ENCODE measurements around the gene ZFPM1.

Gene ZFPM1

DNA sequence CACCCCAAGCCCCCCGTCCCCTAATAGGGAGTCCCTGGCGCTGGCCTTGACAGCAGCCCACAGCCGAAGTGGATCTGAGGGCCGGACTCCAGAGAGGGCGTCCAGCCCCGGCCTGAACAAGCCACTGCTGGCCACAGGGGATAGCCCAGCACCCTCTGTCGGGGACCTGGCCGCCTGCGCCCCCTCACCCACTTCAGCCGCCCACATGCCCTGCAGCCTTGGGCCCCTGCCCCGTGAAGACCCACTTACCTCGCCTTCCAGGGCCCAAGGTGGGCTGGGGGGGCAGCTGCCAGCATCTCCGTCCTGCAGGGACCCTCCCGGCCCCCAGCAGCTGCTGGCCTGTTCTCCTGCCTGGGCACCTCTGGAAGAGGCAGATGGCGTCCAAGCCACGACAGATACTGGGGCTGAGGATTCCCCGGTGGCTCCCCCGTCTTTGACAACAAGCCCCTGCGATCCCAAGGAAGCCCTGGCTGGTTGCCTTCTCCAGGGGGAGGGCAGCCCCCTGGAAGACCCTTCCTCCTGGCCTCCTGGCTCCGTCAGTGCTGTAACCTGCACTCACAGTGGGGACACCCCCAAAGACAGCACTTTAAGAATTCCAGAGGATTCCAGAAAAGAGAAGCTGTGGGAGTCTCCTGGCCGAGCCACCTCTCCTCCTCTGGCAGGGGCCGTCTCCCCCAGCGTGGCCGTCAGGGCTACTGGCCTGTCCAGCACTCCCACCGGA lies 19.3 kb upstream of the ZFPM1 start:
- in situ Hi-C loops (cut with MboI; ENCODE audit: low sequenced_read_pairs), result no loop called here

DNA sequence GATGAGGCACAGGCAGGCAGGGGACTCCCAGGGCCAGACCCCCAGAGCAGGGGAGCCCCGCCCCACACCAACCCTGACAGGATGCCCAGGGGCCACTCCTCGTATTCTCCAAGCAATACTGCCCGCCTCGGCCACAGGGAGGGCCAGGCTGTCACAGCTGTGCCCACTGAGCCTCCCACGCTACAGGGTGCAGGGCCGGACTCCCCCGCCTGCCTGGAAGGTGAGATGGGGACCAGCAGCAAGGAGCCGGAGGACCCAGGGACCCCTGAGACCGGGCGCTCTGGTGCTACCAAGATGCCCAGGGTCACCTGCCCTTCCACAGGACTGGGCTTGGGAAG lies 18.8 kb upstream of the ZFPM1 start:
- in situ Hi-C loops (cut with MboI; ENCODE audit: low sequenced_read_pairs), result no loop called here

DNA sequence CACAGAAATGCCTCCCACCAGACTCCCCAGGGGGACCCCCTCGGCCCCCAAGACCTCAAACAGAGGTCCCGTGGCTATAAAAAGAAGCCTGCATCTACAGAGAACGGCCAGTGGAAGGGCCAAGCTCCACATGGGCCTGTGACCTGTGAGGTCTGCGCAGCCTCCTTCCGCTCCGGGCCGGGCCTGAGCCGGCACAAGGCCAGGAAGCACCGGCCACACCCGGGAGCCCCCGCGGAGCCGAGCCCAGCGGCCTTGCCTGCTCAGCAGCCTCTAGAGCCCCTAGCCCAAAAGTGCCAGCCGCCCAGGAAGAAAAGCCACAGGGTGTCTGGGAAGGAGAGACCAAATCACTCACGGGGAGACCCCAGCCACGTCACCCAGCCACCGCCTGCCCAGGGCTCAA lies 18.3 kb upstream of the ZFPM1 start:
- in situ Hi-C loops (cut with MboI; ENCODE audit: low sequenced_read_pairs), result no loop called here

DNA sequence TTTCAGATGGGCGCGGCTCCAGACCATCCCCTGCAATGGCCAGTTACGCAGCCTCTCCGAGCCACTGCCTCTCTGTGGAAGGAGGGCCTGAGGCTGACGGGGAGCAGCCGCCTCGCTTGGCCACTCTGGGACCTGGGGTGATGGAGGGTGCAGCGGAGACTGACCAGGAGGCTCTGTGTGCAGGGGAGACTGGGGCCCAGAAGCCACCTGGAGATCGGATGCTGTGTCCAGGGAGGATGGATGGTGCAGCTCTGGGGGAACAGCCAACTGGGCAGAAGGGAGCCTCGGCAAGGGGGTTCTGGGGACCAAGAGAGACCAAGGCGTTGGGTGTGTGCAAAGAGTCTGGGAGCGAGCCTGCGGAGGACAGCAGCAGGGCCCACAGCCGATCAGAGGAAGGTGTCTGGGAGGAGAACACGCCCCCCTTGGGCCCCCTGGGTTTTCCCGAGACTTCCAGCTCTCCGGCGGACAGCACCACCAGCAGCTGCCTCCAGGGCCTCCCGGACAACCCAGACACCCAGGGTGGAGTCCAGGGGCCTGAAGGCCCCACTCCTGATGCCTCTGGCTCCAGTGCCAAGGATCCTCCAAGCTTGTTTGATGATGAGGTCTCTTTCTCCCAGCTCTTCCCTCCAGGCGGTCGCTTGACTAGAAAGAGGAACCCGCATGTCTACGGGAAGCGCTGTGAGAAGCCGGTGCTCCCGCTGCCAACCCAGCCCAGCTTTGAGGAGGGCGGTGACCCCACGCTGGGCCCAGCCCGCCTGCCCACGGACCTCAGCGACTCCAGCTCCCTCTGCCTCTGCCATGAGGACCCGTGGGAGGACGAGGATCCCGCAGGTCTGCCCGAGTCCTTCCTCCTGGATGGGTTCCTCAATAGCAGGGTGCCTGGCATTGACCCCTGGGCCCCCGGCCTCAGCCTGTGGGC lies 17.4 kb upstream of the ZFPM1 start:
- in situ Hi-C loops (cut with MboI; ENCODE audit: low sequenced_read_pairs), result no loop called here

DNA sequence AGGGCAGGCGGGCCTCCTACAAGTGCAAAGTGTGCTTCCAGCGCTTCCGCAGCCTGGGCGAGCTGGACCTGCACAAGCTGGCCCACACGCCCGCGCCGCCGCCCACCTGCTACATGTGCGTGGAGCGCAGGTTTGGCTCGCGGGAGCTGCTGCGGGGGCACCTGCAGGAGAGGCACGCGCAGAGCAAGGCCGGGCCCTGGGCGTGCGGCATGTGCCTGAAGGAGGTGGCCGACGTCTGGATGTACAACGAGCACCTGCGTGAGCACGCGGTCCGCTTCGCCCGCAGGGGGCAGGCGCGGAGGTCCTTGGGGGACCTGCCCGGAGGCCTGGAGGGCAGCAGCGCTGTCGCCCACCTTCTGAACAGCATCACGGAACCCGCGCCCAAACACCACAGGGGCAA lies 16.3 kb upstream of the ZFPM1 start:
- in situ Hi-C loops (cut with MboI; ENCODE audit: low sequenced_read_pairs), result no loop called here

DNA sequence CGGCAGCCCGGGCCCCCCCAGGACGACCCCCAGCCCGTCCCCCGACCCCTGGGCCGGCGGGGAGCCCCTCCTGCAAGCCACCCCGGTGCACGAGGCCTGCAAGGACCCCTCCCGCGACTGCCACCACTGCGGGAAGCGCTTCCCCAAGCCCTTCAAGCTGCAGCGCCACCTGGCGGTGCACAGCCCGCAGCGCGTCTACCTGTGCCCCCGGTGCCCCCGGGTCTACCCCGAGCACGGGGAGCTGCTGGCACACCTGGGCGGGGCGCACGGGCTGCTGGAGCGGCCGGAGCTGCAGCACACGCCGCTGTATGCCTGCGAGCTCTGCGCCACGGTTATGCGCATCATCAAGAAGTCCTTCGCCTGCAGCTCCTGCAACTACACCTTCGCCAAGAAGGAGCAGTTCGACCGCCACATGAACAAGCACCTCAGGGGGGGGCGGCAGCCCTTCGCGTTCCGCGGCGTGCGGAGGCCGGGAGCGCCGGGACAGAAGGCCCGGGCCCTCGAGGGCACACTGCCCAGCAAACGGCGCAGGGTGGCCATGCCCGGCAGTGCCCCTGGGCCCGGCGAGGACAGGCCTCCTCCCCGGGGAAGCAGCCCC lies 15.6 kb upstream of the ZFPM1 start:
- in situ Hi-C loops (cut with MboI; ENCODE audit: low sequenced_read_pairs), result no loop called here

DNA sequence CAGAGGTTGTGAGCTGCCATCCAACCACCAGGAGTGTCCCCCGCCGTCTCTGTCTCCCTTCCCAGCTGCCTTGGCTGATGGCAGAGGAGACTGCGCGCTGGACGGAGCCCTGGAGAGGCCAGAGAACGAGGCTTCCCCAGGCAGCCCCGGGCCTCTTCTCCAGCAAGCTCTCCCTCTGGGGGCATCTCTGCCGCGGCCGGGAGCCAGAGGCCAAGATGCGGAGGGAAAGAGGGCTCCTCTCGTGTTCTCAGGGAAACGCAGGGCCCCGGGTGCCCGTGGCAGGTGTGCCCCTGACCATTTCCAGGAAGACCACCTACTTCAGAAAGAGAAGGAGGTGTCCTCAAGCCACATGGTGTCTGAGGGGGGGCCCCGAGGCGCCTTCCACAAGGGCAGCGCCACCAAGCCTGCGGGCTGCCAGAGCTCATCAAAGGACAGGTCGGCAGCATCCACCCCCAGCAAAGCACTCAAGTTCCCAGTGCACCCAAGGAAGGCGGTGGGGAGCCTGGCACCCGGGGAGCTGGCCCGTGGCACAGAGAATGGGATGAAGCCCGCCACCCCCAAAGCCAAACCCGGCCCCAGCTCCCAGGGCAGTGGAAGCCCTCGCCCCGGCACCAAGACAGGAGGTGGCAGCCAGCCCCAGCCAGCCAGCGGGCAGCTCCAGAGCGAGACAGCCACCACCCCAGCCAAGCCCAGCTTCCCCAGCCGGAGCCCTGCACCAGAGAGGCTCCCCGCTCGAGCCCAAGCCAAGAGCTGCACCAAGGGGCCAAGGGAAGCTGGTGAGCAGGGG lies 14.8 kb upstream of the ZFPM1 start:
- in situ Hi-C loops (cut with MboI; ENCODE audit: low sequenced_read_pairs), result no loop called here

DNA sequence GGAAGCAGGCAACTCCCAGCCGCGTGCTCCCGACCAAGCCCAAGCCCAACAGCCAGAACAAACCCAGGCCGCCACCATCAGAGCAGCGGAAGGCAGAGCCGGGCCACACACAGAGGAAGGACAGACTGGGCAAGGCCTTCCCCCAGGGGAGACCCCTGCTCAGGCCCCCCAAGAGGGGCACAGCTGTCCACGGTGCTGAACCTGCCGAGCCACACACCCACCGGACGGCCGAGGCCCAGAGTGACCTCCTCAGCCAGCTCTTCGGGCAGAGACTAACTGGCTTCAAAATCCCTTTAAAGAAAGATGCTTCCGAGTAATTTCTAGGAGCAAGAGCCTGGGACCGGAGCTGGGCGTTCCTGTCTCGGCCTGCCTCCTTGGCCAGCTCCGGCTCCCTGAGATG lies 14.1 kb upstream of the ZFPM1 start:
- in situ Hi-C loops (cut with MboI; ENCODE audit: low sequenced_read_pairs), result no loop called here

DNA sequence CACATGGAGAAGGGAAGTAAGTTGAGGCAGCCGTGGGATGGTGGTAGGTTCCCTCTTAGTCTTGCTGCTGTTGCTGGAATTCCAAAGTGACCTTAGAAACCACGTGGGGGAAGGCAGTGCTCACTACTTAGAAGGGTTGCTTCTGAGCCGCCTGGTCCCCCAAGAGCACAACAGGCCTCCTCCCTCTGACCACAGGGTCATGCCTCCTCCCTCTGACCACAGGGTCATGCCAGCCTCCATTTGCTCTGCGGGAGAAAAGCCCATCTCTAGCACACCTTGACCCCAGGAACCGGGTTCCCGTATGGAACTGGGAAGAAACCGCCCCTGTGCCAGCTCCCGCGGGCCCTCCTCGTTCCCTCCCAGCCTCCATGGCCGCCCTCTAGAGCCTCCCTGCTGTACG lies 13.4 kb upstream of the ZFPM1 start:
- in situ Hi-C loops (cut with MboI; ENCODE audit: low sequenced_read_pairs), result no loop called here

DNA sequence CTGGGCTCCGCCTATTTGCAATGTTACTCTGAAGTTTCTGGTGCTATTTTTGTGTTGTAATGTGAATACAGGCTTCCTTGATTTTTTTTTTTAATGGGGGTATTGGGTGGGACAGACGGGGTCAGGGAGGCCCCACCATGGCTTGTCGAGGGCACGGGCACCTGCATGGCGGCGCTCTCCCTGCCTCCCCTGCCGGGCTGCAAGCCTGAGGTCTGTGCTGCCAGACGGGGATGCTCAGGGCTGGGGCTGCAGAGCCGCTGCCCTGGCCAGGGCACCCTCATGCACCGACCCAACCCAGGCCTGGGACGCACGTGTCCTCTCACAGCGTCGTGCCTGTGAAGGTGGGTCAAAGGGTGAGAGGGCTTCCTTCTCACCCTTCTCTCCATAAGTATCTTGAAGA lies 13.0 kb upstream of the ZFPM1 start:
- in situ Hi-C loops (cut with MboI; ENCODE audit: low sequenced_read_pairs), result no loop called here

DNA sequence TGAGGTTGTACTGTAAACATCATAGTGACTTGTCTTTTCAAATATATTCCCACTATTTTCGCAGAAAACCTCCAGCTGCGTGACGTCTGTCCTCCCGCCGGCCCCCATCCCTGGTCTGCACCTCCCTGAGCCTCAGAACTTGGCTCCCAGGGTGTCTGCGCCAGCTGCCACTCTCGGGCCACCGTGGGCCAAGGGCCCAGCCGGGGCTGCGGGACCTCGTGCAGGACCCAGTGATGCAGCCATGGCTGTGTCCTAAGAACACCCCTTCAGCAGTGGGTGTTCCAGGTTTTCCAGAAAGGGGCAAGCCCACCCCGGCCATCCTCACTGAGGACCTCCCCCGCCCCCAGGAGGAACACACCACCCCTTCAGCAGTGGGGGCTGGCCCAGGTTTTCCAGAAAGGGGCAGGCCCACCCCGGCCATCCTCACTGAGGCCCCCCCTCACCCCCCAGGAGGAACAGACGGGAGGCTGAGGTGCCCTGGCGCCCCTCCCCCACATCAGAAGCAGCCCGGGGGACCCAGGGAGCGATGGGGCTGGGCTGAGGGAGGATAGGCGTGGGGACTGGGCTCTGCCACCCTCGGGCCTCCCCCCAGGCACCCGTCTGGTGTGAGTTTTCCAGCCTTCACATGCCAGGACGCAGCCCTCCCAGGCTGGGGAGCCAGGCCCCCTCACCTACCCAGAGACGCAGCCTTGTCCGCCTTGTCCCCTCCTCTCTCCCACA lies 12.2 kb upstream of the ZFPM1 start:
- in situ Hi-C loops (cut with MboI; ENCODE audit: low sequenced_read_pairs), result no loop called here

DNA sequence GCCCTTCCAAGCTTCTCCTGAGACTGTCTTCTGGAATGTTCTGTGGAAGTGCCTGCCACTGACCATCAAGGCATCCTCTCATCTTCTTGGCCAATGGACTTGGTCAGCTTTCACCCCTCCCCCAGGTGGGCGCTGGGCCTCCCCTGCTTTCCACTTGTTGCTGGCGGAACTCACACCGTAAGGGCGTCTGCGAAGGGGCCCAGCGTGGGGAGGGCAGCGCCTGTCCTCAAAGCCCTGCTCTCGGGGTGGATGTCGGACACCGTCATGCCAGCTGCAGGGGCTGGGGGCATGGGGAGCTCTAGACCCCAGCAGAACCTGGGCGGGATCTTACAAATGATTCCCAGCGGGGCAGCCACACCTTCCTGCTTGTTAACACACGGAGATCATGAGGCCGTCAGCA lies 11.6 kb upstream of the ZFPM1 start:
- in situ Hi-C loops (cut with MboI; ENCODE audit: low sequenced_read_pairs), result no loop called here

DNA sequence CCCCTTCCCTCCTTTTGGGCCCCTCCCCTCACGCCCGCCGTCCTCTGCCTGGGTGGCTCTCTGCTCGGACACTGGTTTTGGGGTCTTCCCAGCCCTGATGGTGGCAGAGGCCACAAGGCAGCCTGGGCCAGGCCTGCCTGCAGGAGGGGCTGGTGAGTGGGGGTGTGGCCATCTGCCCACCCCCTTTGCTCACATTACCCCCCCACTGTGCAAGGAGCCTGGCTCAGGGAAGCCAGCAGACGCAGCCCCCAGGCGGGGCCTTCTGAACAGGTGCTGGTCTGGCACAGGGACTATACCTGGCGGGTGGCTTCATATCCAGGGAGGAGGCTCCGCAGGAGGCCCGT lies 10.7 kb upstream of the ZFPM1 start:
- in situ Hi-C loops (cut with MboI; ENCODE audit: low sequenced_read_pairs), result no loop called here

DNA sequence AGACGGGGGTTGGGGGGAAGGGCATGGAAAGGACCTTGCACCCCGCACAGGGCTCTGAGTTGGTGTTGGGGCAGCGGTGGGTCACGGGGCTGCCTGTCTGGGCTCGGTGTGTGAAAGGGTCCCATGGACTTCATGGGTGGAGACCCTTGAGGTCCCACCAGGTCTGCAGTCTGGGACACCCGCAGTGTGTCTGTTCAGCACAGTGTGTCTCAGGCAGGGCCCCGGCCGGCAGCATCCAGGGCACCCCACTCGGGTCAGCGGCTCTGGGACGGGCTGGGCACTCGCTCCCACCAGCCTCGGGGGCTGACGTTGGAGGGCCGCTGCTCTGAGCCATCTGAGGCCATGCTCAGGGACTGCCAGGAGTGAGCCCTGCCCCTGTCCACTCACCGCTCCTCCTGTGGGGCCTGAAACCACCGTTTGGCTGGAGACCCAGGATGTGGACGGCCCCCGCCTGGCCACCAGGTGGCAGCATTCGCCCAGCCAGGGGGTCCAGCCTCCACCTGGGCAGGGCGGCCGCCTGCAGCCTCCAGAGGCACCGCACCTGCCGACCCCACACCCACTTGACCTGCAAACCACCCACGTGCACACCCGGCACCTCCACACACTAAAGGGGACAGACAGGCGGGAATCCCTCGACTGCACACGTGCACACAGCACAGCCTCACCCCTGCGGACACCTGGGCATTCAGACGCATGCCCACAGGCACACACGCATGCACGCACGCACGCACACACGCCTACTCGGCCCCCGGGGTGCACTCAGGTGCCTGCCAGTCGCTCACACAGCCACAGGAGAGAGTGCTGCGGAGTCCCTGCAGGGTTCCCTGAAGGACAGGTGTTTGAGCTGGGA lies 10.1 kb upstream of the ZFPM1 start:
- in situ Hi-C loops (cut with MboI; ENCODE audit: low sequenced_read_pairs), result no loop called here

DNA sequence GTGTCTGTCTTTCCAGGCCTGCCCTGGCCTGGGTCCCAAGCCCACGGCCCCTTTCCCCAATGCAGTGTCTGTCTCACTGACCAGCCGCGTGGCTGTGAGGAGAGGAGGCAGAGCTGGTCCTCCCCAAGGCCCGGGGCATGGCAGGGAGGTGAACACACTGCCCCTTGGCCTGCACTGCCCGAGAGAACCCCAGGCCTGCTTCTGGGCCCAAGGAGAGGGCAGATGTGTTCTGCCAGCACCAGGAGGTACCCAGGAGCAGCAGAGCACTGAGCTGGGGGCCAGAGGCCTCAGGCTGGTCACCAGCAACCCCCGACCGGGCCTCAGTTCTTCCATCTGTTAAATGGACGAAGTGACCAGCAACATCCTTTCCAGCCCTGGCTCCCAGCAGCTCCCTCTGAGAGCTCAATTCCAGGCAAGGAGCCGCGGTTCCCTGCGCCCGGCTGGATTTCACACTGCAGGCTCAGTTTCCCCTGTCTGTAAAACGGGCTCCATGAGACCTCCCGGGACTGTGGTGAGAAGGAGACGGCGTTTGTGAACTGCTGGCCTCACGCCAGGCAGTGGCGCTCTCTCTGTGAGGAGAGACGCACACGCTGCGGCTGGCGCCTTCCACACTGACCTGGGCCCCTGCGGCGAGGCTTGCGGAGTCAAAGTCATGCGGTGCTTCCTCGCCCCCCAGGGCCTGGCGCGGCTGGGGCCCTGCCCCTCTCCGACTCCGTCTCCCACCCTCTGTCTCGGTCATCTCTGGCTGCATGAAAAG lies 8.1 kb upstream of the ZFPM1 start:
- in situ Hi-C loops (cut with MboI; ENCODE audit: low sequenced_read_pairs), result no loop called here

DNA sequence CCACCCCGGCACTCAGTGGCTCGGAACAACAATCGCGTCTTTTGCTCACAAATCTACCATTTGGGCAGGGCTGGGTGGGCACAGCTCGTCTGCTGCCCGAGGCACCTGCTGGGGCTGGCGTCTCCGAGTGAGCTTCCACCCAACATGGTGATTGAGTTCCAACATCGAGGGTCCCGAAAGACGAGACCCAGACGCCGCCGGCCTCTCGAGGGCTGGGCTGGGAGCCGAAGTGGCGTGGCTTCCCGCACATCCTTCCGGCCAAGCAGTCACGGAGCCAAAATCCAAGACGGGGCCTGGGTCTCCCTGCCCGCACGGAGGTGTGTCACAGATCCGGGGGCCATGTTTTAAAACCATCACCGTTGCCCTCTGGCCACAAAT lies 7.5 kb upstream of the ZFPM1 start:
- in situ Hi-C loops (cut with MboI; ENCODE audit: low sequenced_read_pairs), result no loop called here

DNA sequence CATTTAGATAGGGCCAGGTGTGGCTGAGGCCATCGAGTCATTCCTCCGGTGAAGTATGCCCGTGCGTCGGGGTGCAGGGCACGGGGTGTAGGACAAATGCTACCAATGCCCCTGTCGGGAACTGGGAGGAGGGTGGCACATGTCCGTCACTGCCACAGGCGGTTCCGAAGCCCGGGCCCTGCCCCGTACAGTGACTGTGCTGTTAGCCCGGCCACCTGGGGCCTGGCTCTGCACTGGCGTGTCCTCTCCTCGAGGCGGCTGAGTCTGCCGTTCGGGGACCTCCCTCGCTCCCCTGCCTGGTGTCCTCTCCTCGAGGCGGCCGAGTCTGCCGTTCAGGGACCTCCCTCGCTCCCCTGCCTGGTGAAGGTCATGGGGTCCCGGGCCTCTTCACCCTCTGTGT lies 7.0 kb upstream of the ZFPM1 start:
- in situ Hi-C loops (cut with MboI; ENCODE audit: low sequenced_read_pairs), result no loop called here

DNA sequence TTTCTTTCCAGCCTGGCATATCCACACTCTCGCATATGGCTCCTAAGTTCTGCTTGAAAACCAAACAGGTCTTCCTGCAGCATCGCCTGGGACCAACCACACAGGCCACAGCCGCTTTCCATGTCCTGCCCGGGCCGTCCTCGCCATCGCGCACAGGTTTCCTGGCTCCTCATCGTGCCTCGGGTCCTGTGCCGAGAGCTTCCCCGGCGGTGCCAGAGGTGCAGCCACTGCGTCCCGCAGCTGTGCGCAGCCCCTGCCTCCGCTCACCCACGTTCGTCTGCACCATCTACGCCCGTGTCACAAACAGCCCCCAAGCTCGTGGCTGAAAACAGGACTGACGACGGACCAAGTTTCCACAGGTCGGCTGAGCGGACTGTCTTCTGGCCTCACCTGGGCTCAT lies 6.3 kb upstream of the ZFPM1 start:
- in situ Hi-C loops (cut with MboI; ENCODE audit: low sequenced_read_pairs), result no loop called here

DNA sequence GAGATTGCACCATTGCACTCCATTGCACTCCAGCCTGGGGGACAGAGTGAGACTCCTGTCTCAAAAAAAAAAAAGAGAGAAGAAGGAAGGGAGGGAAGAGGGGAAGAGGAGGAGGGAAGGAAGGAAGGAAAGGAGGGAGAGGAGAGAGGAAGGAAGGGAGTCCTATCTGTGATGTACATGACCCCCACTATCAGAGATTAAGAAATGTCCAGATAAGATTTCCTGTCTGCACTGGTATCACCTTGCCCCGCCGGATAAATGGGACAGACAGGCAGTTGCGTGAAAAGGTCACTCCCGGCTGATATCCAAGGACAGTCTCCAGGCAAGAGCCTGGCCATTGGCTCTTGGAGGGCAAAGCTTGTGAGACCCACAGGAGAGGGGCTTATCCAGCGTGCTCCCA lies 5.2 kb upstream of the ZFPM1 start:
- in situ Hi-C loops (cut with MboI; ENCODE audit: low sequenced_read_pairs), result no loop called here
